ENCODE results near the gene CDK4. TPM values are rescaled to one million over a fixed set of nuclear protein-coding genes. Genes with fewer than 3 reads are reported as not detected.

CDK4 gene
- total and polyA plus RNA-seq, 10 donors, result 34.3 to 77.8 (median 53.3) TPM

- WGBS, 5 donors, result 44 to 56% (median 54%) methylated on average over 7 to 8 of the region's 8 CpGs
- TF ChIP-seq POLR2AphosphoS5 (IDR thresholded peaks at IDR 0.05), result no peak
- TF ChIP-seq CTCF (IDR thresholded peaks at IDR 0.05 in 8 of 11, conservative IDR thresholded peaks at IDR 0.05 in 3 of 11), result no peak
- TF ChIP-seq POLR2A (IDR thresholded peaks at IDR 0.05), result no peak
- intact Hi-C loops (cut with DNase I; ENCODE audit: low total_unique reads), result no loop called here
Measured at GRCh38 chr12:57745485-57745881, 6.6 kb downstream of the CDK4 start.

GRCh38 chr12:57744777-57745484, 7.2 kb downstream of the CDK4 start, which contains the start of gene TSPAN31:
TSS of gene TSPAN31 (plus strand) at chr12:57745039. CDS start at chr12:57745155, 116 bp downstream.
- peak within 1 kb of the TSS; percentile 86 to 94 (median 92) for H3K27ac ChIP-seq
- peak; percentile 98 for DNase-seq
- intact Hi-C loops (cut with DNase I; ENCODE audit: low total_unique reads), result no loop called here
- TF ChIP-seq POLR2AphosphoS5 (IDR thresholded peaks at IDR 0.05) (peak; percentile 69 to 91 (median 89)), POLR2A (IDR thresholded peaks at IDR 0.05) (peak in 1 of 3 donors; percentile 73), CTCF (IDR thresholded peaks at IDR 0.05 in 8 of 11, conservative IDR thresholded peaks at IDR 0.05 in 3 of 11) (peak in 5 of 11 experiments; percentile 21 to 38 (median 26))
- no peaks in the 10 kb centered on the region for H3K9me3 ChIP-seq
- 0 to 2% (median 1%) methylated on average over 29 of the region's 29 CpGs for WGBS, 5 donors
- H3K4me3 ChIP-seq, result peak within 1 kb of the TSS; percentile 42 to 78 (median 63)
- peaks cover 18 to 63% (median 49%) of the 10 kb centered on the region in 6 donors for H3K4me1 ChIP-seq
- H3K36me3 ChIP-seq, result peaks cover 0 to 44% (median 31%) of the 10 kb centered on the region in 6 donors
- peaks cover 0 to 5% (median 0%) of the 10 kb centered on the region in 7 donors for H3K27me3 ChIP-seq (replicated peaks in 1 of 7)

More at GRCh38 chr12:57745485-57745881, 6.6 kb downstream of the CDK4 start:
- Histone ChIP-seq H3K9me3 (no peaks in the 10 kb centered on the region), H3K4me3 (peak overlapping the region; percentile 42 to 78 (median 63)), H3K27ac (peak overlapping the region; percentile 86 to 94 (median 92)), H3K4me1 (peaks cover 18 to 63% (median 45%) of the 10 kb centered on the region in 6 donors), H3K36me3 (peaks cover 0 to 46% (median 36%) of the 10 kb centered on the region in 6 donors), H3K27me3 (replicated peaks in 1 of 7) (no peaks in the 10 kb centered on the region)
- peak; percentile 74 for DNase-seq

- DNase-seq, result peak; percentile 90
- intact Hi-C loops (cut with DNase I; ENCODE audit: low total_unique reads), result no loop called here
- Histone ChIP-seq H3K4me1 (peaks cover 18 to 67% (median 55%) of the 10 kb centered on the region in 6 donors), H3K9me3 (no peaks in the 10 kb centered on the region), H3K4me3 (peak overlapping the region; percentile 42 to 78 (median 63)), H3K27ac (peak overlapping the region; percentile 86 to 94 (median 92)), H3K36me3 (peaks cover 0 to 44% (median 27%) of the 10 kb centered on the region in 6 donors), H3K27me3 (replicated peaks in 1 of 7) (peaks cover 0 to 9% (median 0%) of the 10 kb centered on the region in 7 donors)
- TF ChIP-seq POLR2AphosphoS5 (IDR thresholded peaks at IDR 0.05) (no peak), CTCF (IDR thresholded peaks at IDR 0.05 in 8 of 11, conservative IDR thresholded peaks at IDR 0.05 in 3 of 11) (no peak), POLR2A (IDR thresholded peaks at IDR 0.05) (no peak)
- WGBS, 5 donors, result 7 to 12% (median 10%) methylated on average over 21 of the region's 21 CpGs
Measured at GRCh38 chr12:57744194-57744776, 7.8 kb downstream of the CDK4 start.

GRCh38 chr12:57743769-57744168, 8.3 kb downstream of the CDK4 start:
- peak overlapping the region in 5 of 8 donors; percentile 86 to 94 (median 92) for H3K27ac ChIP-seq
- peaks cover 18 to 71% (median 61%) of the 10 kb centered on the region in 6 donors for H3K4me1 ChIP-seq
- WGBS, 5 donors, result 73 to 92% (median 74%) methylated on average over 2 of the region's 2 CpGs
- intact Hi-C loops (cut with DNase I; ENCODE audit: low total_unique reads), result no loop called here
- H3K27me3 ChIP-seq (replicated peaks in 1 of 7), result peaks cover 0 to 14% (median under 1%) of the 10 kb centered on the region in 7 donors
- peak overlapping the region in 1 of 8 donors; percentile 78 for H3K4me3 ChIP-seq
- H3K36me3 ChIP-seq, result peaks cover 0 to 44% (median 22%) of the 10 kb centered on the region in 6 donors
- TF ChIP-seq POLR2A (IDR thresholded peaks at IDR 0.05) (no peak), CTCF (IDR thresholded peaks at IDR 0.05 in 8 of 11, conservative IDR thresholded peaks at IDR 0.05 in 3 of 11) (no peak), POLR2AphosphoS5 (IDR thresholded peaks at IDR 0.05) (no peak)
- no peaks in the 10 kb centered on the region for H3K9me3 ChIP-seq
- no peak for DNase-seq

All from spleen (tissue), 11 donors.